Caco-2 (cell line): ENCODE measurements around the gene SLC1A7. TPM values are rescaled to one million over a fixed set of nuclear protein-coding genes. Genes with fewer than 3 reads are reported as not detected.

Source experiments
- BruUV-seq: library from RNA; stranded (reverse); fragments of 400-500 nt; replicated peaks from 2 replicates; lab custom pipeline; 2021; lab: Mats Ljungman, UMichigan
- CTCF ChIA-PET: fragments of 300-600 bp; sonication (Branson Sonifier 250); formaldehyde crosslinking; loops from one replicate; lab custom pipeline; 2022; ENCODE audit warnings: antibody characterized with exemption; lab: Charles Lee
- POLR2A ChIA-PET: fragments of 300-600 bp; sonication (Branson Sonifier 250); formaldehyde crosslinking; loops from one replicate; lab custom pipeline; 2022; ENCODE audit warnings: antibody characterized with exemption; lab: Charles Lee
- DNase-seq, 2 experiments: peaks; one replicate each; pipeline versions ENCODE4 v3.0.0 to v3.0.0-alpha.2; 2020 to 2022
- H3K27me3 ChIP-seq: replicated peaks from 2 replicates; pipeline ENCODE4 v1.6.0; 2011; ENCODE audit warnings: low read length; ENCODE audit not compliant: control insufficient read depth, insufficient read depth
- H3K36me3 ChIP-seq: 2 replicates; pipeline ENCODE4 v1.5.1; 2011; ENCODE audit warnings: low read length; ENCODE audit not compliant: control insufficient read depth, insufficient read depth
- H3K4me1 ChIP-seq: fragments of 250-450 bp; sonication (Bioruptor Pico); 2 replicates; pipeline ENCODE4 v1.5.1; 2020; ENCODE audit warnings: mild to moderate bottlenecking
- H3K4me3 ChIP-seq: 2 replicates; pipeline ENCODE4 v1.5.1; 2011; ENCODE audit warnings: low read depth, mild to moderate bottlenecking, control low read depth, low read length
- H3K9me3 ChIP-seq: fragments of 250-450 bp; sonication (Bioruptor Pico); 2 replicates; pipeline ENCODE4 v1.5.1; 2020; ENCODE audit warnings: mild to moderate bottlenecking, moderate library complexity
- H3K27ac Mint-ChIP-seq: one replicate; pipeline ENCODE4 v1.8.0; 2022; ENCODE audit warnings: mixed read lengths; ENCODE audit not compliant: unreplicated experiment
- H3K27me3 Mint-ChIP-seq: one replicate; pipeline ENCODE4 v1.8.0; 2022; ENCODE audit warnings: mixed read lengths; ENCODE audit not compliant: insufficient read depth, unreplicated experiment
- H3K36me3 Mint-ChIP-seq: one replicate; pipeline ENCODE4 v1.8.0; 2022; ENCODE audit warnings: mild to moderate bottlenecking, mixed read lengths; ENCODE audit not compliant: insufficient read depth, unreplicated experiment
- H3K4me1 Mint-ChIP-seq: one replicate; pipeline ENCODE4 v1.8.0; 2022; ENCODE audit warnings: low read depth, mixed read lengths; ENCODE audit not compliant: unreplicated experiment
- H3K4me3 Mint-ChIP-seq: one replicate; pipeline ENCODE4 v1.8.0; 2022; ENCODE audit warnings: mild to moderate bottlenecking, moderate library complexity, mixed read lengths; ENCODE audit not compliant: unreplicated experiment
- H3K9me3 Mint-ChIP-seq: one replicate; pipeline ENCODE4 v1.8.0; 2022; ENCODE audit warnings: mixed read lengths; ENCODE audit not compliant: unreplicated experiment
- CTCF ChIP-seq, 2 experiments: fragments of 200-600 bp in 1 of 2; IDR thresholded peaks; 1 replicate in 1 of 2; 2 replicates in 1 of 2; pipeline versions ENCODE4 v1.5.1 to v1.8.0; 2011 to 2022; ENCODE audit warnings: antibody characterized with exemption in 1 of 2, control low read depth in 1 of 2, inconsistent platforms in 1 of 2, low read depth in 1 of 2, low read length in 1 of 2, mild to moderate bottlenecking in 1 of 2, moderate library complexity in 1 of 2; ENCODE audit not compliant: insufficient read depth in 1 of 2, severe bottlenecking in 1 of 2, unreplicated experiment in 1 of 2
- intact Hi-C: fragments of 100-400 bp; cut with micrococcal nuclease; formaldehyde crosslinking; loops from one replicate; pipeline ENCODE4 v1.10.0; 2022; ENCODE audit not compliant: unreplicated experiment
- total RNA-seq: library from RNA; stranded (reverse); gene quantifications from 2 replicates; pipeline ENCODE4 v1.2.3, GENCODE V29; 2022

Gene SLC1A7
- total RNA-seq, 1 experiment from 2014 or later = not detected

- peaks cover 42% of the 10 kb centered on the region for H3K4me1 ChIP-seq
- H3K4me3 Mint-ChIP-seq = no peak overlapping the region
- no peak for DNase-seq
- no peaks in the 10 kb centered on the region for H3K36me3 Mint-ChIP-seq
- H3K9me3 Mint-ChIP-seq = no peaks in the 10 kb centered on the region
- POLR2A ChIA-PET = no interaction called here
- H3K27ac Mint-ChIP-seq = peak overlapping the region; percentile 22
- H3K4me3 ChIP-seq = no peak overlapping the region
- no peaks in the 10 kb centered on the region for H3K27me3 Mint-ChIP-seq
- no peaks in the 10 kb centered on the region for H3K27me3 ChIP-seq
- 0 out of 2 replicates have a peak, but pooled peaks cover 3% of the 10 kb centered on the region for H3K9me3 ChIP-seq
- CTCF ChIA-PET = no interaction called here
- intact Hi-C loops = loop anchor here (1.0 kb wide), 1 partner anchor 10 kb away; no protein-coding TSS in a partner anchor
- peaks cover 14% of the 10 kb centered on the region for H3K4me1 Mint-ChIP-seq
- TF ChIP-seq CTCF (IDR thresholded peaks at IDR 0.05; ENCODE audit: insufficient read depth in 1 of 2, low read depth in 1 of 2, low read length in 1 of 2, severe bottlenecking in 1 of 2, unreplicated experiment in 1 of 2) = no peak
- H3K36me3 ChIP-seq = no peaks in the 10 kb centered on the region
- no TSS peak for BruUV-seq
Measured at GRCh38 chr1:53116933-53117600, 25.4 kb downstream of the SLC1A7 start.

GRCh38 chr1:53116307-53116810 lies 26.1 kb downstream of the SLC1A7 start:
- no TSS peak for BruUV-seq
- intact Hi-C loops = loop anchor here (1.0 kb wide), 1 partner anchor 9 kb away; no protein-coding TSS in a partner anchor
- H3K9me3 Mint-ChIP-seq = no peaks in the 10 kb centered on the region
- H3K4me3 Mint-ChIP-seq = no peak overlapping the region
- H3K9me3 ChIP-seq = 0 out of 2 replicates have a peak, but pooled peaks cover 3% of the 10 kb centered on the region
- no peak for DNase-seq
- ChIA-PET POLR2A (no interaction called here), CTCF (no interaction called here)
- no peak for TF ChIP-seq CTCF (IDR thresholded peaks at IDR 0.05; ENCODE audit: insufficient read depth in 1 of 2, low read depth in 1 of 2, low read length in 1 of 2, severe bottlenecking in 1 of 2, unreplicated experiment in 1 of 2)
- H3K4me1 Mint-ChIP-seq = peaks cover 16% of the 10 kb centered on the region
- no peaks in the 10 kb centered on the region for H3K36me3 ChIP-seq
- no peaks in the 10 kb centered on the region for H3K36me3 Mint-ChIP-seq
- H3K4me3 ChIP-seq = no peak overlapping the region
- H3K27me3 Mint-ChIP-seq = no peaks in the 10 kb centered on the region
- no peaks in the 10 kb centered on the region for H3K27me3 ChIP-seq
- H3K27ac Mint-ChIP-seq = no peak overlapping the region
- peaks cover 40% of the 10 kb centered on the region for H3K4me1 ChIP-seq

GRCh38 chr1:53115403-53116306 lies 26.8 kb downstream of the SLC1A7 start:
- POLR2A ChIA-PET = no interaction called here

More at GRCh38 chr1:53115403-53116306, 26.8 kb downstream of the SLC1A7 start:
- Mint-ChIP-seq H3K9me3 (no peaks in the 10 kb centered on the region), H3K4me1 (peaks cover 23% of the 10 kb centered on the region), H3K27ac (no peak overlapping the region), H3K27me3 (peaks cover 7% of the 10 kb centered on the region), H3K36me3 (no peaks in the 10 kb centered on the region), H3K4me3 (no peak overlapping the region)
- intact Hi-C loops = loop anchor here (1.0 kb wide), 1 partner anchor 8 kb away; no protein-coding TSS in a partner anchor
- no peaks in the 10 kb centered on the region for H3K36me3 ChIP-seq
- DNase-seq = peak; percentile 76 to 83
- 0 out of 2 replicates have a peak, but pooled peaks cover 3% of the 10 kb centered on the region for H3K9me3 ChIP-seq
- no peaks in the 10 kb centered on the region for H3K27me3 ChIP-seq
- H3K4me3 ChIP-seq = no peak overlapping the region
- no TSS peak for BruUV-seq
- TF ChIP-seq CTCF (IDR thresholded peaks at IDR 0.05; ENCODE audit: insufficient read depth in 1 of 2, low read depth in 1 of 2, low read length in 1 of 2, severe bottlenecking in 1 of 2, unreplicated experiment in 1 of 2) = no peak
- peaks cover 43% of the 10 kb centered on the region for H3K4me1 ChIP-seq
- CTCF ChIA-PET = no interaction called here
